ENCODE measurements around the gene ROR2. TPM values are rescaled to one million over a fixed set of nuclear protein-coding genes. Genes with fewer than 3 reads are reported as not detected.

Gene ROR2
- total RNA-seq, 1 experiment from 2014 or later, result not detected

DNA sequence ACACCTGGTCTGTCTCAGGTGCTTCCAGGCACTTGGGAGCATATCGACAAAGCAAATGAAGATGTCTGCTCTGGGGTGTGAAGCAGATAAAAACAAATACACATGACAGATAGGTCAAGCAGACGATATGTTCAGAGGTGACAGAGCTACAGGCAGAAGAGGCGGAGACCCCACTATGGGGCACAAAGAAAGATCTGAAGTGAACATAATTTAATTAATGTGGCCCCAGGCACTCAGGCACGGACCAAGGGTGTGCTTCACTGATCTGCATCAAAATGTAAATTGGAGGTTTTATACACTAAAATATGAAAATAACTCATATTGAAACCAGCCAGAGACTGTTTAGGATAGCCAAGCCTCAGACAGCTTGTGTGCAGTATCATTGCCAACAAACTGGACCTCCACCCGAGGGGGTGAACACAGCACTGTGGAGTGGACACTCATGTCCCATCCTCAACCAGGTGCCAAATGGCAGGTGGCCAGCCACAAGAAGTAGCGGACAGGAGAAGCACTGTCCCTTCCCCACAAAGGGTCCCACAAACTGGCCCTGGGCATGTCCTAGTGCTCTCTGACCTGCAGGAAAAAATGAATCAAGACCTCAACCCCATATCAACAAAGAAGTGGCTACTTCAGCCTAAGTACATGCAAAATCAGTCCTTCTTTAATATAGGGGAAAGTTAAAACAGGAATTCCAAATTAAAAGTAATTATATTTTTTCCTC is 29.2 kb downstream of the ROR2 start:
- CTCF ChIA-PET, result no interaction called here
- no TSS peak for BruUV-seq (replicated peaks)

DNA sequence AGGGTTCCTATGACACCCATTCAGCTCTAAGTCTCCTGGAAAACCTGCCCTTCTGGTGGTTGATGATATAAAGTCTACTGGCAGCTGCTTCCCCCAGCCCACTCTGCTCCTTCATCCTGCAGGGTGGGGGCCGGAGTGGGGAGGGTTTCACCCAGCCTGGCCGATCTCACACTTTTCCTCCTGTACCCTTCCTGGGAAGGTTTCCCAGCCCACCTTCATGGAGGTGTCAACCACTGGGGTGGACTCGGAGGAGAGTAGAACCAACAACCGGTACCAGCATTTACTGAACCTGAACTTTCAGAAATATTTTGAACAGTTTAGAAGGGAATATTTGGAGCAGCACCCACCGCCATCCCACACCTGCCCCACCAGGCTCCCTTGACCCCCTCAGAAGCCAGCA is 30.4 kb downstream of the ROR2 start:
- intact Hi-C loops (cut with micrococcal nuclease), result no loop called here
- Histone ChIP-seq H3K4me2 (ENCODE audit: low read length) (no peak overlapping the region), H3K4me3 (ENCODE audit: low read length) (no peak overlapping the region), H3K27ac (ENCODE audit: low read length) (no peak overlapping the region), H3K4me1 (ENCODE audit: insufficient read depth, low read length) (no peaks in the 10 kb centered on the region), H3F3A (ENCODE audit: low read length, unreplicated experiment) (no peaks in the 10 kb centered on the region), H3K36me3 (ENCODE audit: low read depth, low read length) (no peaks in the 10 kb centered on the region), H3K27me3 (ENCODE audit: low read length) (peaks cover 43% of the 10 kb centered on the region), H2AFZ (ENCODE audit: low read length) (no peak overlapping the region), H3K9ac (ENCODE audit: low read length) (no peak overlapping the region), H4K20me1 (ENCODE audit: low read length) (no peaks in the 10 kb centered on the region), H3K79me2 (ENCODE audit: low read length) (no peaks in the 10 kb centered on the region), H3K9me3 (ENCODE audit: low read length) (no peaks in the 10 kb centered on the region), H3K9me2 (replicated peaks; ENCODE audit: low read length) (no peaks in the 10 kb centered on the region)
- ChIA-PET CTCF (no interaction called here), POLR2A (ENCODE audit: unreplicated experiment) (no interaction called here)
- DNase-seq (no peak), ATAC-seq (no peak)
- no peak for TF ChIP-seq EZH2phosphoT487 (IDR thresholded peaks at IDR 0.05; ENCODE audit: borderline replicate concordance, low read length)
- no peak for TF ChIP-seq EZH2 (IDR thresholded peaks at IDR 0.05; ENCODE audit: low read length, unreplicated experiment)
- TF ChIP-seq, protein P1, sequence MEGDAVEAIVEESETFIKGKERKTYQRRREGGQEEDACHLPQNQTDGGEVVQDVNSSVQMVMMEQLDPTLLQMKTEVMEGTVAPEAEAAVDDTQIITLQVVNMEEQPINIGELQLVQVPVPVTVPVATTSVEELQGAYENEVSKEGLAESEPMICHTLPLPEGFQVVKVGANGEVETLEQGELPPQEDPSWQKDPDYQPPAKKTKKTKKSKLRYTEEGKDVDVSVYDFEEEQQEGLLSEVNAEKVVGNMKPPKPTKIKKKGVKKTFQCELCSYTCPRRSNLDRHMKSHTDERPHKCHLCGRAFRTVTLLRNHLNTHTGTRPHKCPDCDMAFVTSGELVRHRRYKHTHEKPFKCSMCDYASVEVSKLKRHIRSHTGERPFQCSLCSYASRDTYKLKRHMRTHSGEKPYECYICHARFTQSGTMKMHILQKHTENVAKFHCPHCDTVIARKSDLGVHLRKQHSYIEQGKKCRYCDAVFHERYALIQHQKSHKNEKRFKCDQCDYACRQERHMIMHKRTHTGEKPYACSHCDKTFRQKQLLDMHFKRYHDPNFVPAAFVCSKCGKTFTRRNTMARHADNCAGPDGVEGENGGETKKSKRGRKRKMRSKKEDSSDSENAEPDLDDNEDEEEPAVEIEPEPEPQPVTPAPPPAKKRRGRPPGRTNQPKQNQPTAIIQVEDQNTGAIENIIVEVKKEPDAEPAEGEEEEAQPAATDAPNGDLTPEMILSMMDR (conservative IDR thresholded peaks at IDR 0.05; ENCODE audit: low read depth, low read length), result no peak
- no TSS peak for BruUV-seq (replicated peaks)

More for the DNA sequence above, 29.2 kb downstream of the ROR2 start:
- TF ChIP-seq EZH2 (IDR thresholded peaks at IDR 0.05; ENCODE audit: low read length, unreplicated experiment) (no peak), EZH2phosphoT487 (IDR thresholded peaks at IDR 0.05; ENCODE audit: borderline replicate concordance, low read length) (no peak)
- TF ChIP-seq, protein P1 (conservative IDR thresholded peaks at IDR 0.05; ENCODE audit: low read depth, low read length), result no peak
- no peaks in the 10 kb centered on the region for H4K20me1 ChIP-seq (ENCODE audit: low read length)
- no peak overlapping the region for H3K27ac ChIP-seq (ENCODE audit: low read length)
- no peak overlapping the region for H2AFZ ChIP-seq (ENCODE audit: low read length)
- no peaks in the 10 kb centered on the region for H3K4me1 ChIP-seq (ENCODE audit: insufficient read depth, low read length)
- POLR2A ChIA-PET (ENCODE audit: unreplicated experiment), result no interaction called here
- no peaks in the 10 kb centered on the region for H3K79me2 ChIP-seq (ENCODE audit: low read length)
- DNase-seq (no peak), ATAC-seq (no peak)
- H3K9ac ChIP-seq (ENCODE audit: low read length), result no peak overlapping the region
- no peaks in the 10 kb centered on the region for H3F3A ChIP-seq (ENCODE audit: low read length, unreplicated experiment)
- no peaks in the 10 kb centered on the region for H3K36me3 ChIP-seq (ENCODE audit: low read depth, low read length)
- peaks cover 38% of the 10 kb centered on the region for H3K27me3 ChIP-seq (ENCODE audit: low read length)
- H3K9me3 ChIP-seq (ENCODE audit: low read length), result no peaks in the 10 kb centered on the region
- no peak overlapping the region for H3K4me2 ChIP-seq (ENCODE audit: low read length)
- intact Hi-C loops (cut with micrococcal nuclease), result no loop called here
- no peaks in the 10 kb centered on the region for H3K9me2 ChIP-seq (replicated peaks; ENCODE audit: low read length)
- H3K4me3 ChIP-seq (ENCODE audit: low read length), result no peak overlapping the region

DNA sequence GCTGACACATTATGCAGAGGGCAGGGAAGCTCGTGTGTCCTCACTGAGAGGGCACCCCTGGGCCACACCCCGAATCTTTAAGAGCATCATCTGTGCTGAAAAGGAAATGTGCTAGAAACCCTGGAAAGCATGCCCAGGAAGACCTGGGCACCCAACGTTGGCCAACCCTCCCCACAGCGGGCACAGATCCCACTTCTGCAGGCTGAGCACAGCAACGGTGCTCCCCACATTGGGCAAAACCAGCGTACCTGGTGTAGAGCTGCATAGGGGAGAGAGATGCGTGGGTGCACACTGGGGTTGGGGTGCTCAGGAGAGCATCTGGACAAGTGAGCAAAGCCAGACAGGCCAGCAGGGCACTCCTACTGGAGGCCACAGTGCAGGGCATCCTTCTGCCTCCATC is 32.6 kb downstream of the ROR2 start:
- Histone ChIP-seq H3F3A (ENCODE audit: low read length, unreplicated experiment) (no peaks in the 10 kb centered on the region), H3K36me3 (ENCODE audit: low read depth, low read length) (no peaks in the 10 kb centered on the region), H3K4me2 (ENCODE audit: low read length) (no peak overlapping the region), H3K27ac (ENCODE audit: low read length) (no peak overlapping the region), H3K9ac (ENCODE audit: low read length) (no peak overlapping the region), H4K20me1 (ENCODE audit: low read length) (no peaks in the 10 kb centered on the region), H3K9me2 (replicated peaks; ENCODE audit: low read length) (no peaks in the 10 kb centered on the region), H2AFZ (ENCODE audit: low read length) (no peak overlapping the region), H3K4me1 (ENCODE audit: insufficient read depth, low read length) (no peaks in the 10 kb centered on the region), H3K27me3 (ENCODE audit: low read length) (peaks cover 50% of the 10 kb centered on the region), H3K79me2 (ENCODE audit: low read length) (no peaks in the 10 kb centered on the region), H3K4me3 (ENCODE audit: low read length) (no peak overlapping the region), H3K9me3 (ENCODE audit: low read length) (no peaks in the 10 kb centered on the region)
- TF ChIP-seq EZH2phosphoT487 (IDR thresholded peaks at IDR 0.05; ENCODE audit: borderline replicate concordance, low read length), result no peak
- TF ChIP-seq, protein P1 (conservative IDR thresholded peaks at IDR 0.05; ENCODE audit: low read depth, low read length), result no peak
- no peak for TF ChIP-seq EZH2 (IDR thresholded peaks at IDR 0.05; ENCODE audit: low read length, unreplicated experiment)
- CTCF ChIA-PET, result no interaction called here
- ATAC-seq, result no peak
- BruUV-seq (replicated peaks), result no TSS peak
- intact Hi-C loops (cut with micrococcal nuclease), result no loop called here
- POLR2A ChIA-PET (ENCODE audit: unreplicated experiment), result no interaction called here
- DNase-seq, result no peak

All from PC-3 (cell line).